Left lung (tissue), 10 donors: ENCODE measurements around the gene PRTFDC1. TPM values are rescaled to one million over a fixed set of nuclear protein-coding genes. Genes with fewer than 3 reads are reported as not detected.
A peak's percentile ranks its signal among the peaks of the same experiment; 100 is the strongest.

Source experiments
- ATAC-seq: fragments of 200-7000 bp; cut with Tn5 transposase; one replicate; pipeline ENCODE4 v1.9.1; 2020; ENCODE audit warnings: moderate library complexity
- DNase-seq, 4 donors: peaks; one replicate each; pipeline ENCODE4 v3.0.0-alpha.2; 2013 to 2020
- H3K27ac ChIP-seq, 2 donors: fragments of 200-600 bp; sonication (generic) in 1 of 2; one replicate each; pipeline versions ENCODE4 v1.5.0 to v1.8.0; 2020 to 2021
- H3K27me3 ChIP-seq, 2 donors: fragments of 200-600 bp; sonication (generic) in 1 of 2; one replicate each; pipeline versions ENCODE4 v1.5.0 to v1.8.0; 2020 to 2021
- H3K36me3 ChIP-seq, 2 donors: fragments of 200-600 bp; sonication (generic) in 1 of 2; one replicate each; pipeline versions ENCODE4 v1.5.0 to v1.8.0; 2020 to 2021
- H3K4me1 ChIP-seq, 2 donors: fragments of 200-600 bp; one replicate each; pipeline ENCODE4 v1.8.0; 2021
- H3K4me3 ChIP-seq, 2 donors: fragments of 200-600 bp; sonication (generic) in 1 of 2; one replicate each; pipeline versions ENCODE4 v1.5.0 to v1.8.0; 2020 to 2021; ENCODE audit warnings: mild to moderate bottlenecking in 1 of 2
- H3K9me3 ChIP-seq, 2 donors: fragments of 200-600 bp; sonication (generic) in 1 of 2; one replicate each; pipeline versions ENCODE4 v1.5.0 to v1.8.0; 2020 to 2021
- intact Hi-C, 2 donors: fragments of 100-400 bp; cut with DNase I; formaldehyde crosslinking; loops; one replicate each; pipeline versions ENCODE4 v1.11.2 to v1.14.2; 2022
- polyA plus RNA-seq, 6 donors: library from polyadenylated mRNA; unstranded; fragments of 120-200 nt; gene quantifications; one replicate each; pipeline ENCODE4 v1.2.1, GENCODE V29; 2013; ENCODE audit not compliant: insufficient read length in 6 of 6
- total RNA-seq, 2 donors: library from RNA; stranded (reverse); fragmentation: NEBNext Ultra II Directional; extraction: Animal tissue kit (Norgen Biotek cat#: 25700); gene quantifications; one replicate each; pipeline ENCODE4 v1.2.1, GENCODE V29; 2021
- TF ChIP-seq, protein P1 (sequence below), 2 donors: fragments of 200-600 bp; sonication (generic) in 1 of 2; IDR thresholded peaks; one replicate each; pipeline versions ENCODE4 v1.5.0 to v1.8.0; 2021; ENCODE audit warnings: antibody characterized with exemption in 2 of 2
- donor health status: DM: no; HTN: yes; CAD: no.
- donor health status: DM: no; HTN: no; CAD: no.

Gene PRTFDC1
- total and polyA plus RNA-seq, 8 donors, result 5.2 to 69.7 (median 49.5) TPM

DNA sequence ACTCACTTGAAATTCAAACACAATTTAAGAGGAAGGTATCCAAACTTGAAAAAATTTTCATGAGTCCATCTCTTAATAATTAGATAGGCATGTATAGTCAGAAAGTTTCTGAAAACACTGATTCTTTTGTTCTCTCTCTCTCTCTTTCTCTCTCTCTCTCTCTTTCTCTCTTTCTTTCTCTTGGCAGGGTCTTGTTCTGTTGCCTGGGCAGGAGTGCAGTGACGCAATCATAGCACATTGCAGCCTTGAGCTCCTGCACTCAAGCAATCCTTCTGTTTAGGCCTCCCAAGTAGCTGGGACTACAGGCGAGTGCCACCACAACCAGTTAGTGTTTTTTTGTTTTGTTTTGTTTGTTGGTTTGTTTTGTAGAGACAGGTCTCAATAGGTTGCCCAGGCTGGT lies 59.3 kb downstream of the PRTFDC1 start:
- Histone ChIP-seq H3K27me3 (no peaks in the 10 kb centered on the region), H3K27ac (no peak overlapping the region), H3K9me3 (no peaks in the 10 kb centered on the region), H3K36me3 (no peaks in the 10 kb centered on the region), H3K4me1 (no peaks in the 10 kb centered on the region), H3K4me3 (no peak overlapping the region)
- DNase-seq (no peak), ATAC-seq (no peak)
- TF ChIP-seq, protein P1, sequence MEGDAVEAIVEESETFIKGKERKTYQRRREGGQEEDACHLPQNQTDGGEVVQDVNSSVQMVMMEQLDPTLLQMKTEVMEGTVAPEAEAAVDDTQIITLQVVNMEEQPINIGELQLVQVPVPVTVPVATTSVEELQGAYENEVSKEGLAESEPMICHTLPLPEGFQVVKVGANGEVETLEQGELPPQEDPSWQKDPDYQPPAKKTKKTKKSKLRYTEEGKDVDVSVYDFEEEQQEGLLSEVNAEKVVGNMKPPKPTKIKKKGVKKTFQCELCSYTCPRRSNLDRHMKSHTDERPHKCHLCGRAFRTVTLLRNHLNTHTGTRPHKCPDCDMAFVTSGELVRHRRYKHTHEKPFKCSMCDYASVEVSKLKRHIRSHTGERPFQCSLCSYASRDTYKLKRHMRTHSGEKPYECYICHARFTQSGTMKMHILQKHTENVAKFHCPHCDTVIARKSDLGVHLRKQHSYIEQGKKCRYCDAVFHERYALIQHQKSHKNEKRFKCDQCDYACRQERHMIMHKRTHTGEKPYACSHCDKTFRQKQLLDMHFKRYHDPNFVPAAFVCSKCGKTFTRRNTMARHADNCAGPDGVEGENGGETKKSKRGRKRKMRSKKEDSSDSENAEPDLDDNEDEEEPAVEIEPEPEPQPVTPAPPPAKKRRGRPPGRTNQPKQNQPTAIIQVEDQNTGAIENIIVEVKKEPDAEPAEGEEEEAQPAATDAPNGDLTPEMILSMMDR (IDR thresholded peaks at IDR 0.05), result no peak
- intact Hi-C loops, result no loop called here

DNA sequence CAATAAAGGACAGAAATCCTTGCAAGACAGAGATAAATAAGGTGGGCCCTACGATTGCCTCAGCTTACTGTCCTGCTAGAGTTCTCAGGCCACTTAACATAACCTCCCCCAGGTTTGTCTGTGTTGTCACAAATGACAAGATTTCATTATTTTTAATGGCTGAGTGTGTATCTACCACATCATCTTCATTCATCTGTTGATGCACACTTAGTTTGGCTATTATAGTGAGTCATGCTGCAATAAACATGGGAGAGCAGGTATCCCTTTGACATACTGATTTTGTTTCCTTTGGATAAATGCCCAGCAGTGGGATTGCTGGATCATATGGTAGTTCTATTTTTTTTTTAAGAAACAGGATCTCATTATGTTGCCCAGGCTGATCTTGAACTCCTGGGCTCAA lies 60.6 kb downstream of the PRTFDC1 start:
- ATAC-seq, result no peak
- intact Hi-C loops, result no loop called here
- Histone ChIP-seq H3K27me3 (no peaks in the 10 kb centered on the region), H3K4me1 (no peaks in the 10 kb centered on the region), H3K27ac (no peak overlapping the region), H3K9me3 (no peaks in the 10 kb centered on the region), H3K36me3 (no peaks in the 10 kb centered on the region), H3K4me3 (no peak overlapping the region)
- no peak for DNase-seq
- TF ChIP-seq, protein P1 (IDR thresholded peaks at IDR 0.05), result no peak

DNA sequence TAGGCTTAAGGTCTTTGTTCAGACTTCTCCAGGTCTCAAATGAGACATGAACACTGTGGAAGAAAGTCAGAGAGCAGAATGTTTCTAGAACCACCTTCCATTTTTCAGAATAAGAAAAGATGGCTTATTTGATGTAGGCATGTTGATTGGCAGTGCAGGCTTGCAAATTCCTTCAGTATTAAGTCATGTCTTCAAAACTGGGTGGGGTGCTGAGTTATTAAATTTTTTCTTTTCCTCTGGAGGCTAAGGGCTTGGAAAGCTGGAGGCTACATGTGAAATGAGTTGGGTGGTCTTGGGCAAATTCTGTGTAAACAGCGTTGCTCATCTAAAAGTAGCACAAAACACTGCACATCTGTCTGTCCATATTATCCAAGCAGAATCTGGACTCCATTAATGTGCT lies 62.8 kb downstream of the PRTFDC1 start:
- ATAC-seq, result peak; percentile 45
- H3K4me3 ChIP-seq, result no peak overlapping the region
- DNase-seq, result no peak
- H3K4me1 ChIP-seq, result no peaks in the 10 kb centered on the region
- TF ChIP-seq, protein P1 (IDR thresholded peaks at IDR 0.05), result no peak
- intact Hi-C loops, result no loop called here
- no peak overlapping the region for H3K27ac ChIP-seq
- no peaks in the 10 kb centered on the region for H3K9me3 ChIP-seq
- no peaks in the 10 kb centered on the region for H3K27me3 ChIP-seq
- no peaks in the 10 kb centered on the region for H3K36me3 ChIP-seq

DNA sequence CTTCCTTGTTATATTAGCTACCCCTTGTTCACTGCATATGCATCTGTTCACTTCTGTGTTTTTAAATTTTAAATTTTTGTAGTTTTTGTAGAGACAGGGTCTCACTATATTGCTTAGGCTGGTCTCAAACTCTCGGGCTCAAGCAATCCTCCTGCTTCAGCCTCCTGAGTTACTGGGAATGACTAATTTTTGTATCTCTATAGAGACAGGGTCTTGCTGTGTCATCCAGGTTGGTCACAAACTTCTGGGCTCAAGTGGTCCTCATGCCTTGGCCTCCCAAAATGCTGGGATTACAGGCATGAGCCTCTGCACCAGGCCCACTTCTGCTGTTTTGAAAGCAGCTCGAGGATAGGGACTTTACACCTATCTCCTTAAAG lies 64.6 kb downstream of the PRTFDC1 start:
- no peaks in the 10 kb centered on the region for H3K9me3 ChIP-seq
- intact Hi-C loops, result no loop called here
- H3K36me3 ChIP-seq, result no peaks in the 10 kb centered on the region
- no peak for DNase-seq
- no peak for ATAC-seq
- H3K27me3 ChIP-seq, result no peaks in the 10 kb centered on the region
- H3K4me1 ChIP-seq, result no peaks in the 10 kb centered on the region
- no peak overlapping the region for H3K27ac ChIP-seq
- TF ChIP-seq, protein P1 (IDR thresholded peaks at IDR 0.05), result no peak
- H3K4me3 ChIP-seq, result no peak overlapping the region

DNA sequence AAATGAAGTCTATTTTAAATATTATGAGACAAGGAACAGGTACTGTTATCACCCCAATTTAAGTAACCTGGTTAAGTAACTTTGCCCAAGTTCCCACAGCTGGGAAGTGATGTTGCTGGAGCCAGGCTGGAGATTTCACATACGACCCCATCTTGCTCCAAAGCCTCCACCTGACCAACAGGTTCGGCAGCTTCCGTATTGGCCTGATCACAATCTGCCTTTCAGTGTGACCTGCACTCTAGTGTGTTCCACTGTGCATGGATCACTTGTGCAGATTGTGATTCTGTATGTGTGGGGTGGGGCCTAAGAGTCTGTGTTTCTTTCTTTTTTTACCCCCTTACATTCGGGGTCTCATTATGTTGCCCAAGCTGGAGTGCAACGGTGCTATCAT lies 66.1 kb downstream of the PRTFDC1 start:
- Histone ChIP-seq H3K9me3 (no peaks in the 10 kb centered on the region), H3K27ac (no peak overlapping the region), H3K4me1 (no peaks in the 10 kb centered on the region), H3K27me3 (no peaks in the 10 kb centered on the region), H3K36me3 (no peaks in the 10 kb centered on the region), H3K4me3 (no peak overlapping the region)
- DNase-seq, result peak in 1 of 4 donors; percentile 45
- TF ChIP-seq, protein P1 (IDR thresholded peaks at IDR 0.05), result no peak
- intact Hi-C loops, result no loop called here
- no peak for ATAC-seq
